Subcutaneous adipose tissue (tissue), 4 donors: ENCODE measurements around the gene HS6ST3. TPM values are rescaled to one million over a fixed set of nuclear protein-coding genes. Genes with fewer than 3 reads are reported as not detected.

Experiments
- total RNA-seq, 4 donors: library from RNA; depleted of rRNA; stranded (reverse); fragments of >200 nt; gene quantifications; one replicate each; pipeline ENCODE4 v1.1.0, GENCODE V29; 2016
- TF ChIP-seq, protein P1 (sequence below): fragments of 450-650 bp; IDR thresholded peaks from one replicate; pipeline ENCODE4 v1.5.1; 2016; ENCODE audit warnings: low read depth, mild to moderate bottlenecking, control low read depth, antibody characterized with exemption, moderate library complexity

Gene HS6ST3
- total RNA-seq, 4 donors from 2014 or later: 0.33 to 1.3 (median 0.99) TPM

DNA sequence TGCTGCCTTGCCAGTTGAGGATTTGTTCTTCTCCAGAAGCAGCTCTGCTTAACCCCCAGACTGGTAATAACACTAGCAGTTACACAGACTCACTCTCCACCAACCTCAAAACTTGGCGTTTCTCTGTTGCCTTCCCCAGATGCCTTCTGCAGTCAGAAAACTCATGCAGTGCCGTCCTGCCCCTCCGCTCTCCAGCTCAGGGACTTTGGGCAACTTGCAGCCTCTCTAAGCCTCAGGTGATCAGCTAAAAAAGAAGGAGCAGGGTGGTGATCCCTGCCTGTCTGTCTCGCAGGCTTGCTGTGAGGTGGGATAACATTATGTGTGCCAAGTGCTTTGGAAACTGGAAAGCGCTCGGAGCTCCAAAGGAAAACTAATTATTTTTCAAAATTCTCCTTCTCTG is 391.6 kb downstream of the HS6ST3 start:
- TF ChIP-seq, protein P1, sequence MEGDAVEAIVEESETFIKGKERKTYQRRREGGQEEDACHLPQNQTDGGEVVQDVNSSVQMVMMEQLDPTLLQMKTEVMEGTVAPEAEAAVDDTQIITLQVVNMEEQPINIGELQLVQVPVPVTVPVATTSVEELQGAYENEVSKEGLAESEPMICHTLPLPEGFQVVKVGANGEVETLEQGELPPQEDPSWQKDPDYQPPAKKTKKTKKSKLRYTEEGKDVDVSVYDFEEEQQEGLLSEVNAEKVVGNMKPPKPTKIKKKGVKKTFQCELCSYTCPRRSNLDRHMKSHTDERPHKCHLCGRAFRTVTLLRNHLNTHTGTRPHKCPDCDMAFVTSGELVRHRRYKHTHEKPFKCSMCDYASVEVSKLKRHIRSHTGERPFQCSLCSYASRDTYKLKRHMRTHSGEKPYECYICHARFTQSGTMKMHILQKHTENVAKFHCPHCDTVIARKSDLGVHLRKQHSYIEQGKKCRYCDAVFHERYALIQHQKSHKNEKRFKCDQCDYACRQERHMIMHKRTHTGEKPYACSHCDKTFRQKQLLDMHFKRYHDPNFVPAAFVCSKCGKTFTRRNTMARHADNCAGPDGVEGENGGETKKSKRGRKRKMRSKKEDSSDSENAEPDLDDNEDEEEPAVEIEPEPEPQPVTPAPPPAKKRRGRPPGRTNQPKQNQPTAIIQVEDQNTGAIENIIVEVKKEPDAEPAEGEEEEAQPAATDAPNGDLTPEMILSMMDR: no peak

DNA sequence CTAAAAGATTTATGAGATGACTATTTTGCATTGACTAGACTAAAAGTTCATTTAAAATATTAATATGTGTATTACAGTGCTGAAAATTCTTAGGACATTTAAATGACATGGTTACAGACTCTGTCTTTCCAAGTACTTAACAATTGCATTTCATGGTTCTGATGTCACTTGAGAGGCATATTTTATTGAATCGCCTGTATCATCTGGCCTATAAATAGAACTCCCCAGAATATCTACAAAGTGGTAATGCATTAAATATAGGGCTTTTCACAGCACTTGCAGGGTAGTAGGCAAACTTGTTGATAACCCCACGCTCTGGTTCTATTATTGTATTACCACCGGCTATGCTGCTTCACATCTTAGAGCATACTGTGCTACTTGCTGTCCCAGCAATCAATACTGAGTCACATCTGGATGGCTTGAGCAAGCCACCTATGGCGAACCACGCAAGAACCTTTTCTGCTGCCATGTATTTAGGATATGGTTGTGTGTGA is 400.6 kb downstream of the HS6ST3 start:
- TF ChIP-seq, protein P1: no peak

DNA sequence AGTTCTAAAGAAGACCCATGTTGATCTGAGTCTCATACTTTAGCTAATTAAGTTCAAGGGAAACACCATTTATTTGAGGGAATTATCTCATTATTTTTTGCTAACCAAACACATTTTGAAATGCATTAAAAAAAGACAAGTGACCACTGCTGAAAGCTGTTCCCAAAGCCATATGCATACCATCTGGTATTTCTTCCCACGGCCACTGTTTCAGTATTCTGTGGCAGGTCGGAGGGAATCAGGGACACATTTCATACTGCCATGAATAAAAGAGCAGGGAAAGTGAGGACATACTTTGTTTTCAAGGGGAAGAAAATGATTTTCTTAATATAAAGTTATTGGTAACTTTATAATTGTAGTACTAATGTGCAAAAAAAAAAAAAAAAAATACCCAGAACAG is 401.2 kb downstream of the HS6ST3 start:
- TF ChIP-seq, protein P1: no peak

DNA sequence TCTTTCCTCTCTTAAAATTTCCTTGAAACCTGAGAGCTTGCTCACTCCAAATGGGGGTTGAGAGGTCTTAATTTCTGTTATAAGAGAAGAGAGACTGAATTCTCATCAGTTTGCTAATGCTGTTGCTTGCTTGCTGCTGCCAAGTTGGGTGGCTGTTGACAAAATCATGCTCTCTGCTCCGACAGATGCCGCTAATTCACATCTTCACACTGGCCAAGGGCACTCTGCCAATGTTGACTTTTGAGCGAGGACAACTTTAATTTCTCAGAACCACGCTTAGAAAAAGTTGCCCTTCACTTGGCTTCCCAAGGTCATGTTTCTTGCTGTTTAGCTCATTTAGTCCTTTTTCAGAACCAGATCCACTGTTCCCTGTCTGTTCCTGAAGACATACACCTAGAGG is 402.9 kb downstream of the HS6ST3 start:
- TF ChIP-seq, protein P1: no peak

DNA sequence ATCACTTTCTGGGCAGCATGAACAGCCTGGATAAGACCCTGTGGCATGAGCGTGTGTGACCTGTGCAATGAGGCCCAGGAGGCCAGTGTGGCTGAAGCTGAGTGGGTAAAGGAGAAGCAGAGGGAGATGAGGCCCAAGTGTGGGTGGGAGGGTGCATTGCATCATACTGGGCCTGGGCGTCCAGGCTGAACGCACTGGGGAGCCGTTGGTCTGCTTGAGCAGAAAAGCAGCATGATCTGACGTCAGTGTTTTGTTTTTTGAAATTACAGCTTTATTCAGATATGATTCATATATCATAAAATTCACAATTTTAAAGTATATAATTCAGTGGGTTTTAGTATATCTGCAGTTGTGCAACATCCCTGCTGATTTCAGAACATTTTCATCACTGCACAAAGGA is 409.7 kb downstream of the HS6ST3 start:
- TF ChIP-seq, protein P1: no peak

DNA sequence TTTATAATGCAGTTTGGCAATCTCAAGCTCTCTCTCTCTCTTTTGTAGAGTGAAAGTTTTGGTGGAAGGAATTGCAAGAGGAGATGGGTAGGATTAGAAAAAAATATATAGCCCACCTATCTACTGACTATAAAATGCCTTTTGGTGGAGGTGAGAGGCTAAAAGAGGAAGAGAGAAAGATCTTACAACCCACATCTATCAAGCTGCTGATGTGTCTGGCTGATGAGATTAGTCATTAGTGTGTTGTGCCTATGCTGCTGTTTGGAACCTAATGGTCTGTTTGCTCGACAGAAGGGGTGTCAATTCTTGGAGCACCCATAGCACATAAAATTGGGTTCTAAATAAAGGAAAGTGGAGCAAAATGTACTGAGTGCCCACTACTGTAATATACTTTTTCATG is 411.0 kb downstream of the HS6ST3 start:
- TF ChIP-seq, protein P1: no peak

DNA sequence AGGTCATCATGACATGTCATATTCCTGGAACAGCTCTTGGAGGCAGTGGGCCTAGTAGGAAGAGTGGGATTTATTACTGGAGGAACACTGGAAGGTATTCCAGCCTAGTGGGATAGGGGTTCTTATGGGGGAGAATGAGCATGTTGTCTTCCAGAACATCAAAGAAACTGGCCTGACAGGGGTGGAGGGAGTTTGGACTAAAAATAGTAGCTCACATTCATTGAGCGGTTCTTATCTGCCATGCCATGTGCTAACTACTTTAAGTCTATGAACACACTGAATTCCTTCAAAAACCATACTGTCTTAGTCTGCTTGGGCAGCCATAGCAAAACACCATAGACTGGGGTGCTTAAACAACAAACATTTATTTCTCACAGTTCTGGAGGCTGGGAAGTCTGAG is 413.6 kb downstream of the HS6ST3 start:
- TF ChIP-seq, protein P1: no peak
